ENCODE data around the gene NUBPL.
"Not testable (repeated sequence)": the region's sequence is repeated elsewhere in the genome, so short reads cannot be mapped to it uniquely, and the experiment has no call there.

The NUBPL gene

GRCh38 chr14:31884776-31885379 is 323.7 kb downstream of the NUBPL start:
- ATAC-seq = no peak

GRCh38 chr14:31886156-31886835 is 325.1 kb downstream of the NUBPL start:
- ATAC-seq = no peak

GRCh38 chr14:31887929-31888580 is 326.9 kb downstream of the NUBPL start:
- no peak for ATAC-seq

- ATAC-seq = no peak
Observed at GRCh38 chr14:31889297-31889696, 328.1 kb downstream of the NUBPL start.

GRCh38 chr14:31890202-31890601 is 329.0 kb downstream of the NUBPL start:
- ATAC-seq = not testable (repeated sequence)

GRCh38 chr14:31893221-31893757 is 332.1 kb downstream of the NUBPL start:
- no peak for ATAC-seq

- no peak for ATAC-seq
Observed at GRCh38 chr14:31894351-31894750, 333.1 kb downstream of the NUBPL start.

- ATAC-seq = no peak
Observed at GRCh38 chr14:31895206-31895605, 334.0 kb downstream of the NUBPL start.

GRCh38 chr14:31895646-31896045 is 334.4 kb downstream of the NUBPL start:
- ATAC-seq = no peak

GRCh38 chr14:31897581-31898186 is 336.5 kb downstream of the NUBPL start:
- no peak for ATAC-seq

GRCh38 chr14:31898838-31899528 is 337.8 kb downstream of the NUBPL start:
- no peak for ATAC-seq

- ATAC-seq = peak; percentile 66 to 72
Observed at GRCh38 chr14:31902002-31902401, 340.8 kb downstream of the NUBPL start.

- ATAC-seq = no peak
Observed at GRCh38 chr14:31902945-31903646, 341.9 kb downstream of the NUBPL start.

- ATAC-seq = no peak
Observed at GRCh38 chr14:31909977-31910376, 348.8 kb downstream of the NUBPL start.

All from activated CD4-positive, CD25-positive, alpha-beta regulatory T cell treated with anti-CD3 and anti-CD28 coated beads, Interleukin-2, amount 50 U/mL, for 24 hours (primary cell).